ENCODE measurements around the gene NUDT5.

GRCh38 chr10:12202226-12202625 lies 6.5 kb upstream of the NUDT5 start:
- TF ChIP-seq CTCF (IDR thresholded peaks at IDR 0.05) (no peak), POLR2A (IDR thresholded peaks at IDR 0.05; ENCODE audit: low read depth) (no peak), EP300 (IDR thresholded peaks at IDR 0.05) (no peak)
